OCI-LY7 (cell line): ENCODE results near the gene CHML. TPM values are rescaled to one million over a fixed set of nuclear protein-coding genes. Genes with fewer than 3 reads are reported as not detected.

Experiments
- BruUV-seq: library from RNA; stranded (reverse); fragments of 400-500 nt; replicated peaks from 2 replicates; lab custom pipeline; 2021; lab: Mats Ljungman, UMichigan
- CTCF ChIA-PET: fragments of 300-600 bp; sonication (Branson Sonifier 250); formaldehyde crosslinking; loops from one replicate; lab custom pipeline; 2022; ENCODE audit warnings: antibody characterized with exemption; ENCODE audit not compliant: unreplicated experiment; lab: Charles Lee
- POLR2A ChIA-PET: fragments of 300-600 bp; sonication (Branson Sonifier 250); formaldehyde crosslinking; loops from one replicate; lab custom pipeline; 2022; ENCODE audit warnings: antibody characterized with exemption; lab: Charles Lee
- DNase-seq: peaks from one replicate; pipeline ENCODE4 v3.0.0-alpha.2; 2015; ENCODE audit warnings: low spot score
- H2AFZ ChIP-seq: fragments of 200-600 bp; sonication (generic), shearing (Covaris generic); 2 replicates; pipeline ENCODE4 v1.6.1; 2014; ENCODE audit warnings: mild to moderate bottlenecking, antibody characterized with exemption, low read length, moderate library complexity
- H3K27ac ChIP-seq: fragments of 200-600 bp; sonication (generic); 2 replicates; pipeline ENCODE4 v1.5.1; 2014; ENCODE audit warnings: mixed run types, low read depth, mild to moderate bottlenecking, moderate library complexity, low read length, inconsistent platforms; ENCODE audit not compliant: poor library complexity, severe bottlenecking
- H3K36me3 ChIP-seq: fragments of 200-600 bp; sonication (generic); 2 replicates; pipeline ENCODE4 v1.6.1; 2014; ENCODE audit warnings: mild to moderate bottlenecking, antibody characterized with exemption, low read length, moderate library complexity, mixed read lengths; ENCODE audit not compliant: insufficient read depth
- H3K4me1 ChIP-seq: fragments of 200-600 bp; sonication (generic); 2 replicates; pipeline ENCODE4 v1.5.1; 2014; ENCODE audit warnings: mild to moderate bottlenecking, low read length; ENCODE audit not compliant: insufficient read depth, poor library complexity, severe bottlenecking
- H3K4me2 ChIP-seq: fragments of 200-600 bp; sonication (generic); 2 replicates; pipeline ENCODE4 v1.6.1; 2014; ENCODE audit warnings: mild to moderate bottlenecking, low read length
- H3K4me3 ChIP-seq: fragments of 200-600 bp; sonication (generic); 2 replicates; pipeline ENCODE4 v1.5.1; 2014; ENCODE audit warnings: mild to moderate bottlenecking, low read depth, low read length; ENCODE audit not compliant: poor library complexity, severe bottlenecking
- H3K79me2 ChIP-seq: fragments of 200-600 bp; sonication (generic); 2 replicates; pipeline ENCODE4 v1.6.1; 2016; ENCODE audit warnings: low read depth, mild to moderate bottlenecking, low read length, moderate library complexity, mixed read lengths; ENCODE audit not compliant: insufficient read depth
- H3K9me2 ChIP-seq: fragments of 200-600 bp; sonication (generic); 2 replicates; pipeline ENCODE4 v1.6.1; 2016; ENCODE audit warnings: mild to moderate bottlenecking, low read length, mixed read lengths; ENCODE audit not compliant: insufficient read depth
- H3K9me3 ChIP-seq: fragments of 200-600 bp; sonication (generic); 2 replicates; pipeline ENCODE4 v1.6.1; 2014; ENCODE audit warnings: mild to moderate bottlenecking, mixed run types, low read length, mixed read lengths
- H4K20me1 ChIP-seq: fragments of 200-600 bp; sonication (generic); 2 replicates; pipeline ENCODE4 v1.6.1; 2014; ENCODE audit warnings: mild to moderate bottlenecking, antibody characterized with exemption, low read length, moderate library complexity, mixed read lengths; ENCODE audit not compliant: insufficient read depth
- CTCF ChIP-seq: fragments of 200-600 bp; sonication (generic); conservative IDR thresholded peaks from 2 replicates; pipeline ENCODE4 v1.5.1; 2014; ENCODE audit warnings: mild to moderate bottlenecking, antibody characterized with exemption, low read length, moderate library complexity, mixed read lengths
- EZH2phosphoT487 ChIP-seq: fragments of 200-600 bp; sonication (generic); IDR thresholded peaks from 2 replicates; pipeline ENCODE4 v1.6.1; 2018; ENCODE audit warnings: low read depth, borderline replicate concordance, mild to moderate bottlenecking, mixed run types, antibody characterized with exemption, low read length, moderate library complexity, mixed read lengths
- intact Hi-C: fragments of 100-400 bp; cut with micrococcal nuclease; formaldehyde crosslinking; loops from one replicate; pipeline ENCODE4 v1.10.0; 2022; ENCODE audit not compliant: unreplicated experiment
- total RNA-seq, 2 experiments: library from RNA; depleted of rRNA in 1 of 2; stranded (reverse); fragments of >200 nt in 1 of 2; shearing (Covaris generic) in 1 of 2; gene quantifications; 2 replicates each; pipeline ENCODE4 v1.2.3, GENCODE V29; 2014 to 2022

CHML gene
- total RNA-seq, 2 experiments from 2014 or later = 10.7 to 22.6 TPM

GRCh38 chr1:241658081-241658793 is 18.1 kb upstream of the CHML start:
- intact Hi-C loops = no loop called here
- Histone ChIP-seq H3K9me3 (no peaks in the 10 kb centered on the region), H3K4me3 (no peak overlapping the region), H3K79me2 (no peaks in the 10 kb centered on the region), H2AFZ (no peak overlapping the region), H3K4me1 (no peaks in the 10 kb centered on the region), H3K9me2 (no peaks in the 10 kb centered on the region), H4K20me1 (no peaks in the 10 kb centered on the region), H3K4me2 (no peak overlapping the region), H3K36me3 (no peaks in the 10 kb centered on the region), H3K27ac (no peak overlapping the region)
- TF ChIP-seq EZH2phosphoT487 = no peak
- CTCF ChIA-PET = no interaction called here
- POLR2A ChIA-PET = interaction anchor here (0.6 to 1.4 kb wide), 7 partner anchors 10 to 1726 kb away, joined by 3 to 5 read pairs (median 4); no protein-coding TSS in a partner anchor
- no peak for DNase-seq
- no TSS peak for BruUV-seq

GRCh38 chr1:241654641-241655040 is 14.5 kb upstream of the CHML start:
- BruUV-seq = no TSS peak
- CTCF ChIA-PET = no interaction called here
- H4K20me1 ChIP-seq = no peaks in the 10 kb centered on the region

GRCh38 chr1:241654019-241654418 is 13.8 kb upstream of the CHML start:
- CTCF ChIA-PET = no interaction called here
- intact Hi-C loops = loop anchor here (5.0 kb wide), 1 partner anchor 48 kb away; no protein-coding TSS in a partner anchor

More at GRCh38 chr1:241654641-241655040, 14.5 kb upstream of the CHML start:
- no peak for TF ChIP-seq CTCF
- TF ChIP-seq EZH2phosphoT487 = no peak
- H3K4me3 ChIP-seq = no peak overlapping the region
- intact Hi-C loops = loop anchor here (5.0 kb wide), 1 partner anchor 48 kb away; no protein-coding TSS in a partner anchor
- no peaks in the 10 kb centered on the region for H3K79me2 ChIP-seq
- no peak overlapping the region for H3K4me2 ChIP-seq
- no peak overlapping the region for H3K27ac ChIP-seq
- no peaks in the 10 kb centered on the region for H3K9me3 ChIP-seq
- no peaks in the 10 kb centered on the region for H3K36me3 ChIP-seq
- H2AFZ ChIP-seq = no peak overlapping the region
- no peaks in the 10 kb centered on the region for H3K4me1 ChIP-seq
- no peaks in the 10 kb centered on the region for H3K9me2 ChIP-seq
- POLR2A ChIA-PET = interaction anchor here (0.7 to 2.3 kb wide), 6 partner anchors 10 to 22 kb away, joined by 3 to 7 read pairs (median 3); no protein-coding TSS in a partner anchor
- no peak for DNase-seq

More at GRCh38 chr1:241654019-241654418, 13.8 kb upstream of the CHML start:
- Histone ChIP-seq H3K9me2 (no peaks in the 10 kb centered on the region), H3K4me3 (no peak overlapping the region), H3K4me1 (no peaks in the 10 kb centered on the region), H2AFZ (no peak overlapping the region), H3K27ac (no peak overlapping the region), H3K9me3 (no peaks in the 10 kb centered on the region), H3K36me3 (no peaks in the 10 kb centered on the region), H4K20me1 (no peaks in the 10 kb centered on the region), H3K4me2 (no peak overlapping the region), H3K79me2 (no peaks in the 10 kb centered on the region)
- BruUV-seq = no TSS peak
- no peak for DNase-seq
- POLR2A ChIA-PET = interaction anchor here (0.7 to 2.3 kb wide), 7 partner anchors 9 to 43 kb away, joined by 3 to 7 read pairs (median 3); no protein-coding TSS in a partner anchor
- TF ChIP-seq CTCF (no peak), EZH2phosphoT487 (no peak)
